Measurements from ENCODE around the gene TRIOBP. TPM values are rescaled to one million over a fixed set of nuclear protein-coding genes. Genes with fewer than 3 reads are reported as not detected.
"Not testable (repeated sequence)": the region's sequence is repeated elsewhere in the genome, so short reads cannot be mapped to it uniquely, and the experiment has no call there.

The TRIOBP gene
- total RNA-seq, 2 donors from 2014 or later: 17.4 to 26.0 TPM

- ATAC-seq (no peak), DNase-seq (ENCODE audit: low spot score in 2 of 2) (no peak)
- H3K9me3 Mint-ChIP-seq: no peaks in the 10 kb centered on the region
- no peak overlapping the region for H3K27ac Mint-ChIP-seq
- H3K36me3 Mint-ChIP-seq: peaks cover 0 to 25% of the 10 kb centered on the region in 2 donors
Observed at GRCh38 chr22:37679670-37680069, 17.2 kb upstream of the TRIOBP start.

- no peaks in the 10 kb centered on the region for H3K9me3 Mint-ChIP-seq
- H3K27ac Mint-ChIP-seq: no peak overlapping the region
- DNase-seq (ENCODE audit: low spot score in 2 of 2): no peak
- ATAC-seq: no peak
- peaks cover 0 to 25% of the 10 kb centered on the region in 2 donors for H3K36me3 Mint-ChIP-seq
Observed at GRCh38 chr22:37680191-37680851, 16.5 kb upstream of the TRIOBP start.

- peak overlapping the region in 1 of 2 donors; percentile 72 for H3K27ac Mint-ChIP-seq
- no peaks in the 10 kb centered on the region for H3K9me3 Mint-ChIP-seq
- DNase-seq (ENCODE audit: low spot score in 2 of 2) (no peak), ATAC-seq (no peak)
- H3K36me3 Mint-ChIP-seq: peaks cover 0 to 18% of the 10 kb centered on the region in 2 donors
Observed at GRCh38 chr22:37681001-37681424, 15.8 kb upstream of the TRIOBP start.

GRCh38 chr22:37681556-37682049 lies 15.2 kb upstream of the TRIOBP start:
- DNase-seq (ENCODE audit: low spot score in 2 of 2) (peak; percentile 78 to 81), ATAC-seq (peak; percentile 39 to 51)
- Mint-ChIP-seq H3K27ac (peak overlapping the region in 1 of 2 donors; percentile 72), H3K36me3 (peaks cover 2 to 16% of the 10 kb centered on the region in 2 donors), H3K9me3 (no peaks in the 10 kb centered on the region)

GRCh38 chr22:37684803-37685615 lies 11.8 kb upstream of the TRIOBP start:
- Mint-ChIP-seq H3K36me3 (peaks cover 6 to 13% of the 10 kb centered on the region in 2 donors), H3K27ac (peak overlapping the region in 1 of 2 donors; percentile 95), H3K9me3 (no peaks in the 10 kb centered on the region)
- ATAC-seq (no peak), DNase-seq (ENCODE audit: low spot score in 2 of 2) (no peak)

- Mint-ChIP-seq H3K36me3 (peaks cover 6 to 13% of the 10 kb centered on the region in 2 donors), H3K9me3 (no peaks in the 10 kb centered on the region), H3K27ac (peak within 1 kb of the TSS; percentile 95 to 96)
- peak; percentile 81 to 82 for DNase-seq (ENCODE audit: low spot score in 2 of 2)
- ATAC-seq: peak; percentile 86 to 90
Observed at GRCh38 chr22:37686002-37686982, 10.6 kb upstream of the TRIOBP start, which contains the start of gene NOL12. NOL12 (plus strand) TSS chr22:37686343; CDS start chr22:37686393, 50 bp downstream.

GRCh38 chr22:37690407-37690806 lies 6.4 kb upstream of the TRIOBP start:
- ATAC-seq (no peak), DNase-seq (ENCODE audit: low spot score in 2 of 2) (no peak)
- Mint-ChIP-seq H3K27ac (no peak overlapping the region), H3K36me3 (peaks cover 6 to 13% of the 10 kb centered on the region in 2 donors), H3K9me3 (no peaks in the 10 kb centered on the region)

GRCh38 chr22:37690901-37691504 lies 5.8 kb upstream of the TRIOBP start:
- Mint-ChIP-seq H3K36me3 (peaks cover 6 to 13% of the 10 kb centered on the region in 2 donors), H3K9me3 (no peaks in the 10 kb centered on the region), H3K27ac (no peak overlapping the region)
- ATAC-seq (no peak), DNase-seq (ENCODE audit: low spot score in 2 of 2) (no peak)

- no peak for ATAC-seq
- no peak for DNase-seq (ENCODE audit: low spot score in 2 of 2)
- peak overlapping the region in 1 of 2 donors; percentile 48 for H3K27ac Mint-ChIP-seq
- peaks cover 0 to 12% of the 10 kb centered on the region in 2 donors for H3K36me3 Mint-ChIP-seq
- H3K9me3 Mint-ChIP-seq: no peaks in the 10 kb centered on the region
Observed at GRCh38 chr22:37692627-37693285, 4.1 kb upstream of the TRIOBP start.

- not testable (repeated sequence) for ATAC-seq; H3K9me3 Mint-ChIP-seq; DNase-seq (ENCODE audit: low spot score in 2 of 2); H3K36me3 Mint-ChIP-seq
- peak overlapping the region in 1 of 2 donors; percentile 36 for H3K27ac Mint-ChIP-seq
Observed at GRCh38 chr22:37694131-37694530, 2.7 kb upstream of the TRIOBP start.

GRCh38 chr22:37696260-37696656 lies 590 bp upstream of the TRIOBP start:
- not testable (repeated sequence) for ATAC-seq, H3K9me3 Mint-ChIP-seq
- H3K27ac Mint-ChIP-seq: peak overlapping the region in 1 of 2 donors; percentile 86

GRCh38 chr22:37697538-37697835 lies 639 bp downstream of the TRIOBP start:
- ATAC-seq: no peak
- H3K36me3 Mint-ChIP-seq: peaks cover 0 to 6% of the 10 kb centered on the region in 2 donors

More at GRCh38 chr22:37696260-37696656, 590 bp upstream of the TRIOBP start:
- DNase-seq (ENCODE audit: low spot score in 2 of 2); H3K36me3 Mint-ChIP-seq: not testable (repeated sequence)

GRCh38 chr22:37701141-37701786 lies 4.4 kb downstream of the TRIOBP start:
- Mint-ChIP-seq H3K9me3 (no peaks in the 10 kb centered on the region), H3K36me3 (peaks cover 0 to 6% of the 10 kb centered on the region in 2 donors), H3K27ac (no peak overlapping the region)
- ATAC-seq (no peak), DNase-seq (ENCODE audit: low spot score in 2 of 2) (no peak)

More at GRCh38 chr22:37697538-37697835, 639 bp downstream of the TRIOBP start:
- Mint-ChIP-seq H3K27ac (no peak overlapping the region), H3K9me3 (no peaks in the 10 kb centered on the region)
- DNase-seq (ENCODE audit: low spot score in 2 of 2): no peak

- Mint-ChIP-seq H3K27ac (no peak overlapping the region), H3K9me3 (no peaks in the 10 kb centered on the region), H3K36me3 (no peaks in the 10 kb centered on the region)
- DNase-seq (ENCODE audit: low spot score in 2 of 2): no peak
- ATAC-seq: no peak
Observed at GRCh38 chr22:37703906-37704305, 7.1 kb downstream of the TRIOBP start.

GRCh38 chr22:37704645-37705044 lies 7.8 kb downstream of the TRIOBP start:
- no peaks in the 10 kb centered on the region for H3K36me3 Mint-ChIP-seq
- no peak for DNase-seq (ENCODE audit: low spot score in 2 of 2)
- H3K27ac Mint-ChIP-seq: peak overlapping the region in 1 of 2 donors; percentile 22

More at GRCh38 chr22:37704645-37705044, 7.8 kb downstream of the TRIOBP start:
- ATAC-seq: no peak
- H3K9me3 Mint-ChIP-seq: no peaks in the 10 kb centered on the region
